Thymus (tissue), 14 donors: ENCODE measurements around the gene MGMT. TPM values are rescaled to one million over a fixed set of nuclear protein-coding genes. Genes with fewer than 3 reads are reported as not detected.

ENCODE experiments used
- DNase-seq, 9 donors: peaks; one replicate each; pipeline ENCODE4 v3.0.0-alpha.2; 2013; ENCODE audit warnings: low spot score in 9 of 9, low read depth in 6 of 9, missing footprints in 1 of 9
- H3K27ac ChIP-seq, 2 donors: one replicate each; pipeline ENCODE4 v1.5.1; 2013; ENCODE audit warnings: control low read depth in 1 of 2, low read depth in 1 of 2, low read length in 1 of 2, mild to moderate bottlenecking in 1 of 2, moderate library complexity in 1 of 2
- H3K27me3 ChIP-seq, 2 donors: one replicate each; pipeline ENCODE4 v1.5.1; 2013; ENCODE audit warnings: low read length in 1 of 2; ENCODE audit not compliant: control insufficient read depth in 2 of 2, insufficient read depth in 1 of 2
- H3K36me3 ChIP-seq, 2 donors: one replicate each; pipeline ENCODE4 v1.5.1; 2013; ENCODE audit warnings: low read length in 1 of 2, mild to moderate bottlenecking in 1 of 2, moderate library complexity in 1 of 2; ENCODE audit not compliant: control insufficient read depth in 2 of 2, insufficient read depth in 2 of 2
- H3K4me1 ChIP-seq, 2 donors: one replicate each; pipeline ENCODE4 v1.5.1; 2013; ENCODE audit warnings: low read length in 2 of 2; ENCODE audit not compliant: control insufficient read depth in 2 of 2, insufficient read depth in 2 of 2
- H3K4me3 ChIP-seq, 2 donors: one replicate each; pipeline ENCODE4 v1.5.1; 2013; ENCODE audit warnings: low read length in 2 of 2, control low read depth in 1 of 2, mild to moderate bottlenecking in 1 of 2
- H3K9me3 ChIP-seq, 2 donors: one replicate each; pipeline ENCODE4 v1.5.1; 2013; ENCODE audit warnings: low read length in 1 of 2, mild to moderate bottlenecking in 1 of 2; ENCODE audit not compliant: control insufficient read depth in 2 of 2, insufficient read depth in 1 of 2
- WGBS: extraction: QIAGEN DNeasy Blood & Tissue Kit; methylation state at CpG from one replicate; pipeline ENCODE4 v1.1.7; 2013; 5-methylcytosine and 5-hydroxymethylcytosine counted together
- long read RNA-seq, 10 donors: transcript quantifications; one replicate each; lab custom pipeline, GENCODE V29; 2026
- polyA plus RNA-seq: library from polyadenylated mRNA; stranded (reverse); fragments of 200-250 nt; gene quantifications from one replicate; pipeline ENCODE4 v1.2.3, GENCODE V29; 2013
- total RNA-seq: library from RNA; stranded (reverse); fragments of 120-200 nt; gene quantifications from one replicate; pipeline ENCODE4 v1.2.4, GENCODE V29; 2013
- donor health status: healthy.

MGMT gene
- total RNA-seq: 42.4 TPM
- polyA plus RNA-seq: 20.9 TPM
- long read RNA-seq, donor 1, transcript MGMT-201 (5 exons, 1,759 nt): major isoform, 5 of 5 reads
- long read RNA-seq, donor 1, partial matches to known transcripts: 0 of 5 reads
- long read RNA-seq, donor 1, other reads (novel, unspliced or antisense): 0 of 5 reads
- long read RNA-seq, donor 2: 0 reads
- long read RNA-seq, donor 3, transcript MGMT-201 (5 exons, 1,759 nt): major isoform, 74 of 88 reads
- long read RNA-seq, donor 3, partial matches to known transcripts: 13 of 88 reads
- long read RNA-seq, donor 3, other reads (novel, unspliced or antisense): 0 of 88 reads
- long read RNA-seq, donor 4, transcript MGMT-201 (5 exons, 1,759 nt): major isoform, 14 of 19 reads
- long read RNA-seq, donor 4, partial matches to known transcripts: 0 of 19 reads
- long read RNA-seq, donor 4, other reads (novel, unspliced or antisense): 5 of 19 reads
- long read RNA-seq, donor 5, transcript MGMT-201 (5 exons, 1,759 nt): major isoform, 70 of 88 reads
- long read RNA-seq, donor 5, partial matches to known transcripts: 16 of 88 reads
- long read RNA-seq, donor 5, other reads (novel, unspliced or antisense): 0 of 88 reads
- long read RNA-seq, donor 6, transcript MGMT-201 (5 exons, 1,759 nt): major isoform, 35 of 35 reads
- long read RNA-seq, donor 6, partial matches to known transcripts: 0 of 35 reads
- long read RNA-seq, donor 6, other reads (novel, unspliced or antisense): 0 of 35 reads
- long read RNA-seq, donor 7, transcript MGMT-201 (5 exons, 1,759 nt): major isoform, 17 of 17 reads
- long read RNA-seq, donor 7, partial matches to known transcripts: 0 of 17 reads
- long read RNA-seq, donor 7, other reads (novel, unspliced or antisense): 0 of 17 reads
- long read RNA-seq, donor 8, transcript MGMT-201 (5 exons, 1,759 nt): major isoform, 25 of 25 reads
- long read RNA-seq, donor 8, partial matches to known transcripts: 0 of 25 reads
- long read RNA-seq, donor 8, other reads (novel, unspliced or antisense): 0 of 25 reads
- long read RNA-seq, donor 9, transcript MGMT-201 (5 exons, 1,759 nt): major isoform, 26 of 26 reads
- long read RNA-seq, donor 9, partial matches to known transcripts: 0 of 26 reads
- long read RNA-seq, donor 9, other reads (novel, unspliced or antisense): 0 of 26 reads
- long read RNA-seq, donor 10, transcript MGMT-201 (5 exons, 1,759 nt): major isoform, 19 of 19 reads
- long read RNA-seq, donor 10, partial matches to known transcripts: 0 of 19 reads
- long read RNA-seq, donor 10, other reads (novel, unspliced or antisense): 0 of 19 reads

DNA sequence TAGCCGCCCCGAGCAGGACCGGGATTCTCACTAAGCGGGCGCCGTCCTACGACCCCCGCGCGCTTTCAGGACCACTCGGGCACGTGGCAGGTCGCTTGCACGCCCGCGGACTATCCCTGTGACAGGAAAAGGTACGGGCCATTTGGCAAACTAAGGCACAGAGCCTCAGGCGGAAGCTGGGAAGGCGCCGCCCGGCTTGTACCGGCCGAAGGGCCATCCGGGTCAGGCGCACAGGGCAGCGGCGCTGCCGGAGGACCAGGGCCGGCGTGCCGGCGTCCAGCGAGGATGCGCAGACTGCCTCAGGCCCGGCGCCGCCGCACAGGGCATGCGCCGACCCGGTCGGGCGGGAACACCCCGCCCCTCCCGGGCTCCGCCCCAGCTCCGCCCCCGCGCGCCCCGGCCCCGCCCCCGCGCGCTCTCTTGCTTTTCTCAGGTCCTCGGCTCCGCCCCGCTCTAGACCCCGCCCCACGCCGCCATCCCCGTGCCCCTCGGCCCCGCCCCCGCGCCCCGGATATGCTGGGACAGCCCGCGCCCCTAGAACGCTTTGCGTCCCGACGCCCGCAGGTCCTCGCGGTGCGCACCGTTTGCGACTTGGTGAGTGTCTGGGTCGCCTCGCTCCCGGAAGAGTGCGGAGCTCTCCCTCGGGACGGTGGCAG is at the start of gene MGMT:
TSS of gene MGMT (plus strand) at position 539 of the 656 bp plus-strand sequence.
- H3K36me3 ChIP-seq: peaks cover 0 to 5% of the 10 kb centered on the region in 2 donors
- peak within 1 kb of the TSS; percentile 71 to 91 for H3K27ac ChIP-seq
- DNase-seq: peak; percentile 54 to 96 (median 89)
- H3K27me3 ChIP-seq: no peaks in the 10 kb centered on the region
- 5% methylated on average over 85 of the region's 85 CpGs for WGBS
- peaks cover 0 to 5% of the 10 kb centered on the region in 2 donors for H3K9me3 ChIP-seq
- peaks cover 8 to 25% of the 10 kb centered on the region in 2 donors for H3K4me1 ChIP-seq
- H3K4me3 ChIP-seq: peak within 1 kb of the TSS; percentile 81 to 82

DNA sequence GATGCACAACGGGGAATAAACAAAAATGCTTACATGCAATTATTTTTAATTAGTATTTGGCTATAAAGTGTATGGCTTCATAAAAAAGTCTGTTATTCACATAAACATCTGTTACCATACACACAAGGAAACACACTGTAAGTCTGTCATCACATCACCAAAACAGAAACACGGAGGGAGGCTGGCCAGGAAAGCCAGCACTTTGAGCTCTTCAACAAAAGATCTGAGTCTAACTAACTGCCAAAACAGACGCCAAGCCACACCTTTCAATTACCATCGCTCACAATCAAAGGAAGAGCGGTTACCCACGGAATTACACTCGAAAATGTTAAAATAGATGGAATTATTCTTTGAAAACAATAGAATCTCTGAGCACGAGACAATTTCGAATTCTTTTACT is 49.2 kb upstream of the MGMT start:
- no peak for DNase-seq
- H3K27me3 ChIP-seq: no peaks in the 10 kb centered on the region
- H3K9me3 ChIP-seq: no peaks in the 10 kb centered on the region
- 79% methylated on average over 9 of the region's 9 CpGs for WGBS
- H3K4me1 ChIP-seq: no peaks in the 10 kb centered on the region
- H3K4me3 ChIP-seq: no peak overlapping the region
- H3K36me3 ChIP-seq: no peaks in the 10 kb centered on the region
- no peak overlapping the region for H3K27ac ChIP-seq

GRCh38 chr10:129418496-129419225 is 48.4 kb upstream of the MGMT start:
- H3K4me3 ChIP-seq: no peak overlapping the region
- H3K4me1 ChIP-seq: no peaks in the 10 kb centered on the region
- H3K27me3 ChIP-seq: no peaks in the 10 kb centered on the region
- 98% methylated on average over 17 of the region's 17 CpGs for WGBS
- no peaks in the 10 kb centered on the region for H3K36me3 ChIP-seq
- H3K27ac ChIP-seq: no peak overlapping the region
- DNase-seq: no peak
- H3K9me3 ChIP-seq: no peaks in the 10 kb centered on the region

- H3K27ac ChIP-seq: no peak overlapping the region
- 98% methylated on average over 23 of the region's 23 CpGs for WGBS
- H3K27me3 ChIP-seq: no peaks in the 10 kb centered on the region
- H3K9me3 ChIP-seq: no peaks in the 10 kb centered on the region
- H3K4me1 ChIP-seq: no peaks in the 10 kb centered on the region
- H3K4me3 ChIP-seq: no peak overlapping the region
- no peak for DNase-seq
- no peaks in the 10 kb centered on the region for H3K36me3 ChIP-seq
These were observed 47.6 kb upstream of the MGMT start for GRCh38 chr10:129419397-129419796.

DNA sequence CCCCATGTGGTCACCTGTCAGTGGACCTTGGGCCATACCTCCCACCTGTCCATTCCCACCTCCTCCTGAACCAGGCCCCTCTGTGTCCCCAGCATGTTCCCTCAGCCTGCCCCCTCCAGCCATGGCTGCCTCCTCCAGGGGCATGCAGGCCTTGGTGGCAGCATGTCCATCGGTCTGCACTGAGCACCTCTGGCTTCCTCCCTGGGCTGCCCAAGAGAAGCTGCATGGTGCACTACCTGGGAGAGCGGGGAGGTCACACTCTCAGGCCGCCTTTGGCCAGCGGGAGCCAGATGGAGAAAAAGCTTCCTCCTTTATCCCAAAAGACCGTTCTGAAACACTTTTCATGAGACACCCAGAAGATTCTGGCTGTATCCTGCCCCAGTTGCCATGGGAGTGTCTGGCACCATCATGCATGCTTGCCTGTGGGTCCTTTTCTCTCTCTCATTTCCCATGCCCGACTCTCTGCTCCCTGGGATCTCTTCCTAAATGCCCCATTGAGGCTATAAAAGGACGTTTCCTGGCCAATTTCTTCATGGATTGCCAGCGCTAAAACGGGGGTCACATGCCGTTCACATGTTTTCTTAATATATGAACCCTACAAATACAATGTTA is 45.5 kb upstream of the MGMT start:
- DNase-seq: no peak
- H3K27ac ChIP-seq: no peak overlapping the region
- H3K36me3 ChIP-seq: no peaks in the 10 kb centered on the region
- WGBS: 97% methylated on average over 10 of the region's 10 CpGs
- no peak overlapping the region for H3K4me3 ChIP-seq
- no peaks in the 10 kb centered on the region for H3K4me1 ChIP-seq
- H3K9me3 ChIP-seq: no peaks in the 10 kb centered on the region
- no peaks in the 10 kb centered on the region for H3K27me3 ChIP-seq

- H3K4me3 ChIP-seq: no peak overlapping the region
- no peak for DNase-seq
- H3K36me3 ChIP-seq: no peaks in the 10 kb centered on the region
- no peaks in the 10 kb centered on the region for H3K27me3 ChIP-seq
- no peaks in the 10 kb centered on the region for H3K4me1 ChIP-seq
- H3K9me3 ChIP-seq: no peaks in the 10 kb centered on the region
- H3K27ac ChIP-seq: no peak overlapping the region
- 95% methylated on average over 15 of the region's 15 CpGs for WGBS
These were observed 42.1 kb upstream of the MGMT start for GRCh38 chr10:129424978-129425377.

DNA sequence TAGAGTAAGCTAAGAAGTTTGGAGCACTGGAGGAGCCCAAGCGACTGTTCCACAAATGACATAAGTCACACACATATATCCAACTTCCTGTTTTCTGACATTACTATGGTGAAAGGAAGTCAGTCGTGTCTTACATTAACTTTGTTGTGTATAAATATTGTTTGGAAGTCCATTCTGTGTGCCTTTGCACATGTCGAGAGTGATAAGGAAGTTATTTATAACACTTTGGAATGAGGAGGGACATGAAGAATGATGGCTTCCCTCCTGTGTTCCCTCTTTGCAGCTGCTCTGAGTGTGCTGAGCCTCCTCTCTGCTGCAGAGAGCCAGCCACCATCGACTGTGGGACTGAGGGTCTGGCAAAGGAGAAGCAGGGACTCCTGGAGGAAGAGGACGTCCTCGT is 40.4 kb upstream of the MGMT start:
- no peaks in the 10 kb centered on the region for H3K4me1 ChIP-seq
- WGBS: 40% methylated on average over 6 of the region's 6 CpGs
- H3K9me3 ChIP-seq: no peaks in the 10 kb centered on the region
- DNase-seq: no peak
- H3K36me3 ChIP-seq: no peaks in the 10 kb centered on the region
- H3K4me3 ChIP-seq: no peak overlapping the region
- H3K27ac ChIP-seq: no peak overlapping the region
- no peaks in the 10 kb centered on the region for H3K27me3 ChIP-seq

- Histone ChIP-seq H3K4me3 (no peak overlapping the region), H3K4me1 (no peaks in the 10 kb centered on the region), H3K27me3 (no peaks in the 10 kb centered on the region), H3K27ac (no peak overlapping the region), H3K36me3 (no peaks in the 10 kb centered on the region), H3K9me3 (no peaks in the 10 kb centered on the region)
- DNase-seq: no peak
- 92% methylated on average over 7 of the region's 7 CpGs for WGBS
These were observed 33.8 kb upstream of the MGMT start for GRCh38 chr10:129433266-129433665.
